HG02678 (cell line): Measurements from ENCODE around the gene STK39.
A peak's percentile ranks its signal among the peaks of the same experiment; 100 is the strongest.
"Not testable (repeated sequence)": the region's sequence is repeated elsewhere in the genome, so short reads cannot be mapped to it uniquely, and the experiment has no call there.

Experiments used
- ATAC-seq: cut with Tn5 transposase; IDR thresholded peaks from one replicate; pipeline ENCODE4 v1.9.1; 2021; ENCODE audit warnings: mild to moderate bottlenecking, moderate library complexity; ENCODE audit not compliant: unreplicated experiment

STK39 gene

GRCh38 chr2:168140892-168141291 is 106.5 kb downstream of the STK39 start:
- ATAC-seq = no peak

GRCh38 chr2:168139852-168140251 is 107.5 kb downstream of the STK39 start:
- ATAC-seq = no peak

GRCh38 chr2:168138901-168139300 is 108.5 kb downstream of the STK39 start:
- no peak for ATAC-seq

- ATAC-seq = no peak
Observed at GRCh38 chr2:168138374-168138773, 109.0 kb downstream of the STK39 start.

GRCh38 chr2:168137510-168138180 is 109.8 kb downstream of the STK39 start:
- ATAC-seq = no peak

GRCh38 chr2:168136392-168136977 is 110.9 kb downstream of the STK39 start:
- peak; percentile 78 for ATAC-seq

- ATAC-seq = no peak
Observed at GRCh38 chr2:168135630-168136029, 111.8 kb downstream of the STK39 start.

GRCh38 chr2:168135121-168135520 is 112.3 kb downstream of the STK39 start:
- ATAC-seq = no peak

GRCh38 chr2:168134485-168134884 is 112.9 kb downstream of the STK39 start:
- ATAC-seq = no peak

GRCh38 chr2:168132389-168132788 is 115.0 kb downstream of the STK39 start:
- ATAC-seq = no peak

GRCh38 chr2:168130346-168130745 is 117.0 kb downstream of the STK39 start:
- no peak for ATAC-seq

GRCh38 chr2:168127371-168127770 is 120.0 kb downstream of the STK39 start:
- no peak for ATAC-seq

GRCh38 chr2:168122210-168122609 is 125.2 kb downstream of the STK39 start:
- ATAC-seq = not testable (repeated sequence)

GRCh38 chr2:168120730-168121129 is 126.7 kb downstream of the STK39 start:
- no peak for ATAC-seq

- ATAC-seq = no peak
Observed at GRCh38 chr2:168120310-168120709, 127.1 kb downstream of the STK39 start.

- ATAC-seq = peak; percentile 66
Observed at GRCh38 chr2:168119515-168120141, 127.8 kb downstream of the STK39 start.

GRCh38 chr2:168118733-168119514 is 128.5 kb downstream of the STK39 start:
- ATAC-seq = peak; percentile 61

- no peak for ATAC-seq
Observed at GRCh38 chr2:168116448-168116847, 130.9 kb downstream of the STK39 start.

- no peak for ATAC-seq
Observed at GRCh38 chr2:168114619-168115018, 132.8 kb downstream of the STK39 start.

GRCh38 chr2:168114040-168114439 is 133.4 kb downstream of the STK39 start:
- no peak for ATAC-seq

GRCh38 chr2:168107322-168107721 is 140.1 kb downstream of the STK39 start:
- ATAC-seq = no peak
